Ascending aorta (tissue), 2 donors: Measurements from ENCODE around the gene PEX11G. TPM values are rescaled to one million over a fixed set of nuclear protein-coding genes. Genes with fewer than 3 reads are reported as not detected.

Experiments
- DNase-seq, 2 donors: peaks; one replicate each; pipeline ENCODE4 v3.0.0-alpha.2; 2019; ENCODE audit warnings: low spot score in 2 of 2
- H3K27ac ChIP-seq, 2 donors: fragments of 200-600 bp; sonication (generic); one replicate each; pipeline ENCODE4 v1.5.1; 2016 to 2017; ENCODE audit warnings: mild to moderate bottlenecking in 1 of 2
- H3K27me3 ChIP-seq: fragments of 200-600 bp; sonication (generic); one replicate; pipeline ENCODE4 v1.5.1; 2017
- H3K36me3 ChIP-seq, 2 donors: fragments of 200-600 bp; sonication (generic); one replicate each; pipeline ENCODE4 v1.5.1; 2016
- H3K4me1 ChIP-seq, 2 donors: fragments of 200-600 bp; sonication (generic); one replicate each; pipeline ENCODE4 v1.5.1; 2016 to 2017; ENCODE audit warnings: mild to moderate bottlenecking in 1 of 2
- H3K4me3 ChIP-seq, 2 donors: fragments of 200-600 bp; sonication (generic); one replicate each; pipeline ENCODE4 v1.5.1; 2016 to 2017; ENCODE audit warnings: mild to moderate bottlenecking in 1 of 2
- H3K9me3 ChIP-seq, 2 donors: fragments of 200-600 bp; sonication (generic); one replicate each; pipeline ENCODE4 v1.5.1; 2016
- CTCF ChIP-seq, 3 experiments: fragments of 200-600 bp in 2 of 3; fragments of 450-650 bp in 1 of 3; sonication (generic) in 2 of 3; IDR thresholded peaks; one replicate each; pipeline ENCODE4 v1.5.1; 2016 to 2019; ENCODE audit warnings: antibody characterized with exemption in 3 of 3, mild to moderate bottlenecking in 1 of 3, moderate library complexity in 1 of 3
- intact Hi-C: fragments of 100-400 bp; cut with DNase I; formaldehyde crosslinking; loops from one replicate; pipeline ENCODE4 v1.15.1; 2023
- total RNA-seq: library from RNA; depleted of rRNA; stranded (reverse); fragments of >200 nt; gene quantifications from one replicate; pipeline ENCODE4 v1.1.0, GENCODE V29; 2016

Gene PEX11G
- total RNA-seq, 1 donor from 2014 or later: not detected

- Histone ChIP-seq H3K27me3 (no peaks in the 10 kb centered on the region), H3K4me3 (no peak overlapping the region), H3K9me3 (no peaks in the 10 kb centered on the region), H3K27ac (no peak overlapping the region), H3K4me1 (peaks cover 5 to 7% of the 10 kb centered on the region in 2 donors), H3K36me3 (peaks cover 27 to 40% of the 10 kb centered on the region in 2 donors)
- no peak for DNase-seq
- intact Hi-C loops: no loop called here
- no peak for TF ChIP-seq CTCF (IDR thresholded peaks at IDR 0.05)
These were observed 39.3 kb upstream of the PEX11G start for GRCh38 chr19:7528192-7528519.

GRCh38 chr19:7527516-7528191 is 38.8 kb upstream of the PEX11G start:
- no peak for DNase-seq
- Histone ChIP-seq H3K4me3 (no peak overlapping the region), H3K27ac (no peak overlapping the region), H3K9me3 (no peaks in the 10 kb centered on the region), H3K27me3 (no peaks in the 10 kb centered on the region), H3K36me3 (peaks cover 27 to 40% of the 10 kb centered on the region in 2 donors), H3K4me1 (peaks cover 8 to 11% of the 10 kb centered on the region in 2 donors)
- no peak for TF ChIP-seq CTCF (IDR thresholded peaks at IDR 0.05)
- intact Hi-C loops: no loop called here

GRCh38 chr19:7526059-7526929 is 37.5 kb upstream of the PEX11G start:
- TF ChIP-seq CTCF (IDR thresholded peaks at IDR 0.05): no peak
- no peaks in the 10 kb centered on the region for H3K9me3 ChIP-seq
- no peak for DNase-seq
- peaks cover 27 to 40% of the 10 kb centered on the region in 2 donors for H3K36me3 ChIP-seq
- H3K27me3 ChIP-seq: no peaks in the 10 kb centered on the region
- H3K4me3 ChIP-seq: no peak overlapping the region
- intact Hi-C loops: no loop called here
- H3K4me1 ChIP-seq: peaks cover 8 to 18% of the 10 kb centered on the region in 2 donors
- no peak overlapping the region for H3K27ac ChIP-seq

- no peak for DNase-seq
- TF ChIP-seq CTCF (IDR thresholded peaks at IDR 0.05): no peak
- H3K36me3 ChIP-seq: peaks cover 27 to 39% of the 10 kb centered on the region in 2 donors
- peaks cover 8 to 26% of the 10 kb centered on the region in 2 donors for H3K4me1 ChIP-seq
- H3K27ac ChIP-seq: no peak overlapping the region
- H3K4me3 ChIP-seq: no peak overlapping the region
- no peaks in the 10 kb centered on the region for H3K9me3 ChIP-seq
- intact Hi-C loops: no loop called here
- no peaks in the 10 kb centered on the region for H3K27me3 ChIP-seq
These were observed 36.3 kb upstream of the PEX11G start for GRCh38 chr19:7524992-7525739.

- Histone ChIP-seq H3K36me3 (peaks cover 29 to 45% of the 10 kb centered on the region in 2 donors), H3K9me3 (no peaks in the 10 kb centered on the region), H3K4me1 (peaks cover 8 to 26% of the 10 kb centered on the region in 2 donors), H3K27ac (no peak overlapping the region), H3K27me3 (no peaks in the 10 kb centered on the region), H3K4me3 (no peak overlapping the region)
- intact Hi-C loops: no loop called here
- no peak for DNase-seq
- TF ChIP-seq CTCF (IDR thresholded peaks at IDR 0.05): no peak
These were observed 35.7 kb upstream of the PEX11G start for GRCh38 chr19:7524523-7524922.
